B cell (primary cell): ENCODE measurements around the gene SAPCD2. TPM values are rescaled to one million over a fixed set of nuclear protein-coding genes. Genes with fewer than 3 reads are reported as not detected.

Source experiments
- ATAC-seq: fragments of 200-7000 bp; cut with Tn5 transposase; one replicate; pipeline ENCODE4 v1.10.0; 2021; ENCODE audit warnings: low read depth, mild to moderate bottlenecking, moderate number of reproducible peaks, moderate library complexity
- CTCF ChIA-PET: fragments of 350-600 bp; sonication (Branson Sonifier 250); formaldehyde crosslinking; loops from one replicate; lab custom pipeline; 2021; ENCODE audit warnings: antibody characterized with exemption, inconsistent platforms; lab: Charles Lee
- POLR2A ChIA-PET: fragments of 350-600 bp; sonication (Branson Sonifier 250); formaldehyde crosslinking; loops from one replicate; lab custom pipeline; 2021; ENCODE audit warnings: antibody characterized with exemption; lab: Charles Lee
- DNase-seq: peaks from one replicate; pipeline ENCODE4 v3.0.0; 2013
- H2AFZ ChIP-seq: 2 replicates; pipeline ENCODE4 v1.6.1; 2012; ENCODE audit warnings: mild to moderate bottlenecking, low read depth, low read length; ENCODE audit not compliant: insufficient read depth, poor library complexity, severe bottlenecking
- H3K27ac ChIP-seq, 2 donors: 1 replicate in 1 of 2; 2 replicates in 1 of 2; pipeline ENCODE4 v1.5.1; 2012 to 2013; ENCODE audit warnings: low read length in 2 of 2, mild to moderate bottlenecking in 2 of 2, moderate library complexity in 1 of 2
- H3K27me3 ChIP-seq, 4 experiments: fragments of 200-600 bp in 1 of 4; sonication (generic) in 1 of 4; replicated peaks in 1 of 4; 1 replicate in 2 of 4; 2 replicates in 2 of 4; pipeline versions ENCODE4 v1.6.1 to v1.7.0; 2013 to 2016; ENCODE audit warnings: low read length in 3 of 4, mild to moderate bottlenecking in 2 of 4, mixed read lengths in 1 of 4, moderate library complexity in 1 of 4; ENCODE audit not compliant: insufficient read depth in 4 of 4, control insufficient read depth in 3 of 4; ENCODE audit errors: control extremely low read depth in 1 of 4
- H3K36me3 ChIP-seq, 2 experiments: replicated peaks in 1 of 2; 1 replicate in 1 of 2; 2 replicates in 1 of 2; pipeline versions ENCODE4 v1.6.1 to v1.7.1; 2013; ENCODE audit warnings: low read length in 1 of 2; ENCODE audit not compliant: insufficient read depth in 2 of 2, control insufficient read depth in 1 of 2; ENCODE audit errors: control extremely low read depth in 1 of 2, extremely low read depth in 1 of 2
- H3K4me1 ChIP-seq, 2 donors: fragments of 200-600 bp in 1 of 2; sonication (generic) in 1 of 2; 1 replicate in 1 of 2; 2 replicates in 1 of 2; pipeline versions ENCODE4 v1.5.1 to v1.6.1; 2013 to 2017; ENCODE audit warnings: low read length in 2 of 2; ENCODE audit not compliant: control insufficient read depth in 2 of 2, insufficient read depth in 2 of 2
- H3K4me2 ChIP-seq: replicated peaks from 2 replicates; pipeline ENCODE3; 2012; ENCODE audit warnings: mild to moderate bottlenecking, low read depth, low read length; ENCODE audit not compliant: poor library complexity, severe bottlenecking
- H3K4me3 ChIP-seq, 5 experiments: fragments of 200-600 bp in 1 of 5; sonication (generic) in 1 of 5; 1 replicate in 3 of 5; 2 replicates in 2 of 5; pipeline versions ENCODE4 v1.5.1 to v1.7.0; 2011 to 2016; ENCODE audit warnings: low read length in 4 of 5, mild to moderate bottlenecking in 4 of 5, low read depth in 2 of 5, control low read depth in 1 of 5, moderate library complexity in 1 of 5; ENCODE audit not compliant: insufficient read depth in 1 of 5; ENCODE audit errors: control extremely low read depth in 1 of 5, extremely low read depth in 1 of 5
- H3K79me2 ChIP-seq: fragments of 200-600 bp; sonication (generic); one replicate; pipeline ENCODE4 v1.6.0; 2016; ENCODE audit warnings: low read length; ENCODE audit not compliant: control insufficient read depth, insufficient read depth
- H3K9ac ChIP-seq: fragments of 200-600 bp; sonication (generic); 2 replicates; pipeline ENCODE4 v1.6.1; 2017; ENCODE audit warnings: mild to moderate bottlenecking, low read length, moderate library complexity
- H3K9me3 ChIP-seq, 3 donors: one replicate each; pipeline versions ENCODE4 v1.6.1 to v1.7.1; 2013; ENCODE audit warnings: low read length in 2 of 3; ENCODE audit not compliant: control insufficient read depth in 2 of 3, insufficient read depth in 1 of 3; ENCODE audit errors: control extremely low read depth in 1 of 3
- H4K20me1 ChIP-seq: 2 replicates; pipeline ENCODE4 v1.6.0; 2012; ENCODE audit warnings: mild to moderate bottlenecking, low read length; ENCODE audit not compliant: insufficient read depth, control insufficient read depth, poor library complexity, severe bottlenecking
- H3K27ac Mint-ChIP-seq: one replicate; pipeline ENCODE4 v1.8.0; 2021; ENCODE audit warnings: mixed read lengths
- H3K27me3 Mint-ChIP-seq: one replicate; pipeline ENCODE4 v1.8.0; 2021; ENCODE audit warnings: mixed read lengths
- H3K4me1 Mint-ChIP-seq: one replicate; pipeline ENCODE4 v1.8.0; 2021; ENCODE audit warnings: mixed read lengths
- H3K4me3 Mint-ChIP-seq: one replicate; pipeline ENCODE4 v1.8.0; 2021; ENCODE audit warnings: mixed read lengths
- H3K9me3 Mint-ChIP-seq: one replicate; pipeline ENCODE4 v1.8.0; 2022; ENCODE audit warnings: mixed read lengths; ENCODE audit not compliant: insufficient read depth
- EZH2 ChIP-seq: IDR thresholded peaks from 2 replicates; pipeline ENCODE4 v1.6.1; 2012; ENCODE audit warnings: borderline replicate concordance, low read depth, mild to moderate bottlenecking, moderate library complexity, low read length; ENCODE audit not compliant: insufficient read depth, poor library complexity, severe bottlenecking
- WGBS: methylation state at CpG from one replicate; pipeline ENCODE4 v1.1.5; 2013; ENCODE audit warnings: missing lambda C conversion rate; ENCODE audit not compliant: insufficient coverage; 5-methylcytosine and 5-hydroxymethylcytosine counted together
- intact Hi-C: fragments of 100-400 bp; cut with micrococcal nuclease; formaldehyde crosslinking; loops from one replicate; pipeline ENCODE4 v1.10.0; 2022
- polyA plus RNA-seq: library from polyadenylated mRNA; depleted of rRNA; stranded (reverse); fragments of >200 nt; gene quantifications from 2 replicates; pipeline ENCODE4 v1.2.3, GENCODE V29; 2012
- total RNA-seq, 2 donors: library from RNA; stranded (reverse); fragments of 120-200 nt in 1 of 2; gene quantifications; 1 replicate in 1 of 2; 2 replicates in 1 of 2; pipeline versions ENCODE4 v1.2.3 to v1.2.4, GENCODE V29; 2013 to 2022
- TF ChIP-seq, protein P1 (sequence below): fragments of 200-600 bp; IDR thresholded peaks from one replicate; pipeline ENCODE4 v1.8.0; 2022; ENCODE audit warnings: antibody characterized with exemption, mild to moderate bottlenecking

Gene SAPCD2
- total and polyA plus RNA-seq, 2 donors (not counting 1 experiment from before 2014, with no cell fraction given): 0.39 to 0.69 TPM

DNA sequence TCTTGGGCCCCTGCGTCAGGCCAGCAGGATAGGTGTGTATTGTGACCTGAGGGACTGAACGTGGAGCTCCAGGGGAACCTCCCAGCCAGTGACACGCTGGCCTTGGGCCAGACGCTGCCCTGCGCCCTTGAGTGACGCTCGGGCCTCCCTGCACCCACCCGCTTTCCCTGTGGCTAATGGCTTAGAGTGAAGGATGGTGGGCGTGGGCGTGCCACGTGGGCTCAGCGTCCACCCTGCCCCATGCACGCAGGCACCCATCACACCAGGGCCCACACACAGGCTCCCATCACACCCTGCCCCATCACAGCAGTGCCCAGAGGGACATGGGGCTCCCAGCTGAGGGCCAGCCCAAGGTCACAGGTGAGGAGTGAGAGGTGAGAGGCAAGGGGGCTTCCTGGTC, 33.3 kb downstream of the SAPCD2 start:
- H3K9me3 ChIP-seq: peaks cover 0 to 12% (median 0%) of the 10 kb centered on the region in 3 donors
- H3K9ac ChIP-seq: no peak overlapping the region
- TF ChIP-seq EZH2: no peak
- TF ChIP-seq, protein P1, sequence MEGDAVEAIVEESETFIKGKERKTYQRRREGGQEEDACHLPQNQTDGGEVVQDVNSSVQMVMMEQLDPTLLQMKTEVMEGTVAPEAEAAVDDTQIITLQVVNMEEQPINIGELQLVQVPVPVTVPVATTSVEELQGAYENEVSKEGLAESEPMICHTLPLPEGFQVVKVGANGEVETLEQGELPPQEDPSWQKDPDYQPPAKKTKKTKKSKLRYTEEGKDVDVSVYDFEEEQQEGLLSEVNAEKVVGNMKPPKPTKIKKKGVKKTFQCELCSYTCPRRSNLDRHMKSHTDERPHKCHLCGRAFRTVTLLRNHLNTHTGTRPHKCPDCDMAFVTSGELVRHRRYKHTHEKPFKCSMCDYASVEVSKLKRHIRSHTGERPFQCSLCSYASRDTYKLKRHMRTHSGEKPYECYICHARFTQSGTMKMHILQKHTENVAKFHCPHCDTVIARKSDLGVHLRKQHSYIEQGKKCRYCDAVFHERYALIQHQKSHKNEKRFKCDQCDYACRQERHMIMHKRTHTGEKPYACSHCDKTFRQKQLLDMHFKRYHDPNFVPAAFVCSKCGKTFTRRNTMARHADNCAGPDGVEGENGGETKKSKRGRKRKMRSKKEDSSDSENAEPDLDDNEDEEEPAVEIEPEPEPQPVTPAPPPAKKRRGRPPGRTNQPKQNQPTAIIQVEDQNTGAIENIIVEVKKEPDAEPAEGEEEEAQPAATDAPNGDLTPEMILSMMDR: no peak
- ATAC-seq (no peak), DNase-seq (no peak)
- CTCF ChIA-PET: interaction anchor here (0.7 to 3.9 kb wide), 8 partner anchors 8 to 251 kb away, joined by 3 to 25 read pairs (median 4); partner anchors contain the start of gene RABL6
- intact Hi-C loops: no loop called here
- POLR2A ChIA-PET: no interaction called here
- H3K27me3 Mint-ChIP-seq: no peaks in the 10 kb centered on the region
- H3K27ac ChIP-seq: no peak overlapping the region
- H3K79me2 ChIP-seq: no peaks in the 10 kb centered on the region
- H3K4me3 ChIP-seq: no peak overlapping the region
- H4K20me1 ChIP-seq: no peaks in the 10 kb centered on the region
- H3K4me1 ChIP-seq: peaks cover 30 to 34% of the 10 kb centered on the region in 2 donors
- no peak overlapping the region for H3K4me3 Mint-ChIP-seq
- H3K4me1 Mint-ChIP-seq: peaks cover 31% of the 10 kb centered on the region
- H3K4me2 ChIP-seq: no peak overlapping the region
- peaks cover 0 to 12% (median 1%) of the 10 kb centered on the region in 4 experiments for H3K27me3 ChIP-seq
- WGBS: 88% methylated on average over 12 of the region's 13 CpGs
- H3K27ac Mint-ChIP-seq: no peak overlapping the region
- H2AFZ ChIP-seq: no peak overlapping the region
- no peaks in the 10 kb centered on the region for H3K9me3 Mint-ChIP-seq
- no peaks in the 10 kb centered on the region for H3K36me3 ChIP-seq

DNA sequence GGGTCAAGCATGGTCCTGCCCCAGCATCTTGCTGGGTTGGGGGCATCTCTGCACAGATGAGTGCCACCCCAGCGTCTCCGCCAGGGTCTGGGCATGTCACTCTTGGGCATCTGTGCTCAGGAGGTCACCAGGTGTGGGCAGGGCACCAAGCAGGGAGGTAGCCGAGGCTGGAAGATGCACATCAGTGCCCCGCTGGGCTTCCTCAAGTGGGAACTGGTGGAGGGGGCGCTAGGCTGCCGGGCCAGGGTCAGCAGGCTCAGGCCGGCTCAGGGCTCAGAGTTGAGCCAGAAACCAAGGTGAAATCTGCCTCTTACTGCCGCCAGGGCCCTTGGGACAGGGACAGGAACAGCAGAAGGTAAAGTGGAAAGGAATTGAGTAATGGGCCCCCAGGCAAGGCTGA, 34.4 kb downstream of the SAPCD2 start:
- ATAC-seq: no peak
- intact Hi-C loops: loop anchor here (1.0 to 2.0 kb wide), 3 partner anchors 32 to 249 kb away; partner anchors contain the start of gene AJM1
- DNase-seq: no peak
- POLR2A ChIA-PET: no interaction called here
- Mint-ChIP-seq H3K27me3 (no peaks in the 10 kb centered on the region), H3K9me3 (no peaks in the 10 kb centered on the region), H3K27ac (no peak overlapping the region), H3K4me3 (no peak overlapping the region), H3K4me1 (peaks cover 37% of the 10 kb centered on the region)
- WGBS: 97% methylated on average over 8 of the region's 8 CpGs
- peaks cover 0 to 6% (median 0%) of the 10 kb centered on the region in 4 experiments for H3K27me3 ChIP-seq
- no peaks in the 10 kb centered on the region for H4K20me1 ChIP-seq
- peaks cover 0 to 8% (median 0%) of the 10 kb centered on the region in 3 donors for H3K9me3 ChIP-seq
- H3K4me2 ChIP-seq: no peak overlapping the region
- no peak overlapping the region for H2AFZ ChIP-seq
- H3K4me1 ChIP-seq: peaks cover 41 to 45% of the 10 kb centered on the region in 2 donors
- H3K27ac ChIP-seq: no peak overlapping the region
- no peak overlapping the region for H3K9ac ChIP-seq
- TF ChIP-seq EZH2: no peak
- TF ChIP-seq, protein P1: no peak
- peaks cover 11% of the 10 kb centered on the region for H3K79me2 ChIP-seq
- CTCF ChIA-PET: interaction anchor here (0.6 to 3.9 kb wide), 45 partner anchors 10 to 293 kb away, joined by 3 to 106 read pairs (median 5); partner anchors contain the start of genes AJM1, C8G, CLIC3 and FBXW5
- no peak overlapping the region for H3K4me3 ChIP-seq
- no peaks in the 10 kb centered on the region for H3K36me3 ChIP-seq
